ENCODE measurements around the gene SLC26A11.
"Not testable (repeated sequence)": the region's sequence is repeated elsewhere in the genome, so short reads cannot be mapped to it uniquely, and the experiment has no call there.

The SLC26A11 gene

GRCh38 chr17:80253631-80254395 lies 33.6 kb downstream of the SLC26A11 start:
- no peak overlapping the region for H3K4me3 ChIP-seq (ENCODE audit: low read depth, low read length)
- no peak for DNase-seq (ENCODE audit: low read depth)
- no peak for TF ChIP-seq CTCF (IDR thresholded peaks at IDR 0.05; ENCODE audit: control insufficient read depth, extremely low read depth, insufficient read depth)

DNA sequence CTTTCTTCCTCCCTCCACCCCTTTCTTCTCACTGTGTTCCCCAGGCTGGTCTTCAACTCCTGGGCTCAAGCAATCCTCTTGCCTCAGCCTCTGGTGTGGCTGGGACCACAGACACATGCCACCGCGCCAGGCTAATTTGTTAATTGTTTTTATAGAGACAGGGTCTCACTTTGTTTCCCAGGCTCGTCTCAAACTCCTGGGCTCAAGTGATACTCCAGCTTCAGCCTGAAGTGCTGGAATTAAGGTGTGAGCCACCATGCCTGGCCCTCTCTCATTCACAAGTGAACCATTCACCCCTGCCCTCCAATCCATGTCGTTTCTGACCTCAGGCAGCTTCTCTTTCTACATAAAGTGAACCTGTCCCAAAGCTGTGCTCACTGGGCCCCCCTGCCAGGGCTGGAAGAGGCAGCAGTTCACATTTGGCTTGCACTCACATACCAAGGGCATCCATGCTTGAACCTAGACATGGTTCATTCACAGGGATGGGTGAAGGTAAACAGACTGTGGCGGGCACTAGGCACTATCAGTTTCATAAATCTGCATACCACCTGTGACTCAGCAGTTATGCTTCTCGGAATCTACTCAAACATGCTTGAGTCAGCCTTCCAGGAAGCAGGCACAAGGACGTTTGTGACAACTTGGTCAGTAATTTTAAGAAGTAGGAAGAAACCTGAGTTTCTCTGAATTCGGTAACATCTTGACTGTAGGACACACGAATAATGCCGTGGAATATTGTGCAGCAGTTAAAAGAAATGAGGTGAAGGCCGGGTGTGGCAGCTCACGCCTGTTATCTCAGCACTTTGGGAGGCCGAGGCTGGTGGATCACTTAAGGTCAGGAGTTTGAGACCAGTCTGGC lies 34.4 kb downstream of the SLC26A11 start:
- DNase-seq (ENCODE audit: low read depth), result peak; percentile 73
- TF ChIP-seq CTCF (IDR thresholded peaks at IDR 0.05; ENCODE audit: control insufficient read depth, extremely low read depth, insufficient read depth), result no peak
- no peak overlapping the region for H3K4me3 ChIP-seq (ENCODE audit: low read depth, low read length)

DNA sequence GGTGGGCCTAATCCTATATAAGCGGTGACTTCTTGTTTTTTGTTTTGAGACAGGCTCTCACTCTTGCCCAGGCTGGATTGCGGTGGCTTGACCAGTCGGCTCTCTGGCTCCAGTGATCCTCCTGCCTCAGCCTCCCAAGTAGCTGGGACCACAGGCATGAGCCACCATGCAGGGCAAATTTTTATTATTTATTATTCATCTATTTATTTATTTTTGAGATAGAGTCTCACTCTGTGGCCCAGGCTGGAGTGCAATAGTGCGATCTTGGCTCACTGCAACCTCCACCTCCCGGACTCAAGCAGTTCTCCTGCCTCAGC lies 35.8 kb downstream of the SLC26A11 start:
- no peak for TF ChIP-seq CTCF (IDR thresholded peaks at IDR 0.05; ENCODE audit: control insufficient read depth, extremely low read depth, insufficient read depth)
- no peak for DNase-seq (ENCODE audit: low read depth)
- H3K4me3 ChIP-seq (ENCODE audit: low read depth, low read length), result no peak overlapping the region

DNA sequence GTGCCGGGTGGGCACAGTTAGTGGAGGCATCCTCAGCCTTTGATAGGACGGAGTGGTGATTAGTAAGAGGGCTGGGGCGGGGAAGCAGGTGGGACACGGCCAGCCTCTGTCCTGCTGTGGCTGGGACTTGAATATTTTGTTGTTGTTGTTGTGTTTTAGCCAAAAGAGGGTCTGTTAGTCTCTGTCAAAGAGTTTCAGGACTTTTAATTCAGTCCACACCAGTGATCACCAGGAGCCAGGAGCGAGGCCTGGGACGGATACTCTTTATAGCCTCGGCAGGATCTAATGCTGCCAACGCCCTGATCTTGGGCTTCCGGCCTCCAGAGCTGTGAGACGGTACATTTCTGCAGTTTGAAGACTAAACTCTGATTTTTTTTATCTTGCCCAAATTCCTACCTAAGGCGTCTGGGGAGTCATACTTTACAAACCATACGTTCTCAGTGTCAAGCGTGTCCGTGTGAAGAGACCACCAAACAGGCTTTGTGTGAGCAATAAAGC lies 37.5 kb downstream of the SLC26A11 start:
- TF ChIP-seq CTCF (IDR thresholded peaks at IDR 0.05; ENCODE audit: control insufficient read depth, extremely low read depth, insufficient read depth), result no peak
- no peak for DNase-seq (ENCODE audit: low read depth)
- H3K4me3 ChIP-seq (ENCODE audit: low read depth, low read length), result no peak overlapping the region

DNA sequence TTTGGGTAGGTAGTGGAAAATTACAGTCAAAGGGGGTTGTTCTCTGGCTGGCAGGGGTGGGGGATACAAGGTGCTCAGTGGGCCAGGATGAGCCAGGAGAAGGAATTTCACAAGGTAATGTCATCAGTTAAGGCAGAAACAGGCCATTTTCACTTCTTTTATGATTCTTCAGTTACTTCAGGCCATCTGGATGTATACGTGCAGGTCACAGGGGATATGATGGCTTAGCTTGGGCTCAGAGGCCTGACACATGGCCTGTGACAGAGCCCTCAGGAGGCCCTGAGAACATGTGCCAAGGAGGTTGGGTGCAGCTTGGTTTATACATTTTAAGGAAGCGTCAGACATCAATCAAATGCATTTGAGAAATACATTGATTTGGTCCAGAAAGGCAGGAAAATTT lies 38.1 kb downstream of the SLC26A11 start:
- not testable (repeated sequence) for DNase-seq (ENCODE audit: low read depth); H3K4me3 ChIP-seq (ENCODE audit: low read depth, low read length)

GRCh38 chr17:80259457-80260068 lies 39.3 kb downstream of the SLC26A11 start:
- no peak for DNase-seq (ENCODE audit: low read depth)
- peak overlapping the region; percentile 53 for H3K4me3 ChIP-seq (ENCODE audit: low read depth, low read length)
- no peak for TF ChIP-seq CTCF (IDR thresholded peaks at IDR 0.05; ENCODE audit: control insufficient read depth, extremely low read depth, insufficient read depth)

GRCh38 chr17:80260069-80260535 lies 39.9 kb downstream of the SLC26A11 start:
- peak overlapping the region; percentile 53 for H3K4me3 ChIP-seq (ENCODE audit: low read depth, low read length)
- no peak for DNase-seq (ENCODE audit: low read depth)
- no peak for TF ChIP-seq CTCF (IDR thresholded peaks at IDR 0.05; ENCODE audit: control insufficient read depth, extremely low read depth, insufficient read depth)
